Fibroblast of mammary gland (primary cell): Measurements from ENCODE around the gene DNAAF1.

Experiments
- DNase-seq: peaks from one replicate; pipeline ENCODE4 v3.0.0-alpha.2; 2010; ENCODE audit warnings: low read depth
- H3K4me3 ChIP-seq: 2 replicates; pipeline ENCODE4 v1.5.1; 2011; ENCODE audit warnings: low read depth, mild to moderate bottlenecking, low read length, moderate library complexity; ENCODE audit not compliant: control insufficient read depth
- TF ChIP-seq, protein P1 (sequence below): conservative IDR thresholded peaks from 2 replicates; pipeline ENCODE4 v1.5.1; 2011; ENCODE audit warnings: low read depth, low read length, inconsistent platforms; ENCODE audit not compliant: control insufficient read depth, insufficient read depth

Gene DNAAF1

DNA sequence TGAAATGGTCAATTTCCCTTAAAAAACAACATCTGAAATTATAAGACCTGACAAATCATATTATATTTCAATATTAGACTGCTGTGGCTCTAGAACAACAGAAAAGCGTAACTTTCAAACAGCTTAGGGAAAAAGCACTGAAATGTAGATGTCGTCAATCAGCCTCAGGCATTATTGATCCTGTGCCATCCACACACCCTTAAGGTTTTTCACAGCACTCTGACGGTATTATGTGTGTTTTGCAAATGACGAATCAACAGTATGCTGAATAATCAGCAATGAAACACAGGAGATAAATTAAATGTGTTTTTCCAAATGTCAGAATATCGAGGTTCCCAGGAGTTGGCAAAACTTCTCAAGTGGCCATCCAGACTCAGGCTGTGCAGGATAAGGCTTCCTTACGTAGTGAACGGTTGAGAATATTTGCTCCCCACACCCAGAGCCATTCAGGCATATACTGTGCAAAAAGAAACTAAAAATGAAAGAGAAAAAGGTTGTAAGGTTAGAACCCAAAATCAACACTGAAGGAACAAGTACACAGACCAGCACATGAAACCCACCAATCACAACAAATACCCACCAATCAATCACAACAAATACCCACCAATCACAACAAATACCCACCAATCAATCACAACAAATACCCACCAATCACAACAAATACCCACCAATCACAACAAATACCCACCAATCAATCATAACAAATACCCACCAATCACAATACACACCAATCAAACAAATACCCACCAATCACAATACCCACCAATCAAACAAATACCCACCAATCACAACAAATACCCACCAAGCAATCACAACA lies 20.6 kb upstream of the DNAAF1 start:
- H3K4me3 ChIP-seq, result no peak overlapping the region
- DNase-seq, result no peak
- TF ChIP-seq, protein P1, sequence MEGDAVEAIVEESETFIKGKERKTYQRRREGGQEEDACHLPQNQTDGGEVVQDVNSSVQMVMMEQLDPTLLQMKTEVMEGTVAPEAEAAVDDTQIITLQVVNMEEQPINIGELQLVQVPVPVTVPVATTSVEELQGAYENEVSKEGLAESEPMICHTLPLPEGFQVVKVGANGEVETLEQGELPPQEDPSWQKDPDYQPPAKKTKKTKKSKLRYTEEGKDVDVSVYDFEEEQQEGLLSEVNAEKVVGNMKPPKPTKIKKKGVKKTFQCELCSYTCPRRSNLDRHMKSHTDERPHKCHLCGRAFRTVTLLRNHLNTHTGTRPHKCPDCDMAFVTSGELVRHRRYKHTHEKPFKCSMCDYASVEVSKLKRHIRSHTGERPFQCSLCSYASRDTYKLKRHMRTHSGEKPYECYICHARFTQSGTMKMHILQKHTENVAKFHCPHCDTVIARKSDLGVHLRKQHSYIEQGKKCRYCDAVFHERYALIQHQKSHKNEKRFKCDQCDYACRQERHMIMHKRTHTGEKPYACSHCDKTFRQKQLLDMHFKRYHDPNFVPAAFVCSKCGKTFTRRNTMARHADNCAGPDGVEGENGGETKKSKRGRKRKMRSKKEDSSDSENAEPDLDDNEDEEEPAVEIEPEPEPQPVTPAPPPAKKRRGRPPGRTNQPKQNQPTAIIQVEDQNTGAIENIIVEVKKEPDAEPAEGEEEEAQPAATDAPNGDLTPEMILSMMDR, result no peak

DNA sequence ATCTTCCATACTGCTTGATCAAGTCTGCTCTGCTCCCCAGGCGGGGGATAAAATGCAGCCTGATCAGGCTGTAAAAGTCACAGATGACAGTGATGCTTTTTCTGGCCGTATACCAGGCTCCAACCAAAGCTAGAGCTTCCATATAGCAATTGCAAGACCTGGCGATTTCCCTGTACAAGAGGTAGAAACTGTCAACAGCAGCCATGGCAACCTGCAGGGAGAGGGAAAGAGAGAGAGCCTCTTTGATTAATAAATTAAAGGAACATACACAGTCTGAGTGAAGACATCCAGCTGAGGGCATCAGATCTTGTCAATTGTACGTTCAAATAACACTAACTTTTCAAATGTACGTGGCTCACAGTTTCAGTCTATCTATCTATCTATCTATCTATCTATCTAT lies 14.0 kb upstream of the DNAAF1 start:
- TF ChIP-seq, protein P1, result no peak
- H3K4me3 ChIP-seq, result no peak overlapping the region
- no peak for DNase-seq

GRCh38 chr16:84132527-84133285 lies 12.4 kb upstream of the DNAAF1 start:
- DNase-seq, result no peak
- no peak overlapping the region for H3K4me3 ChIP-seq
- TF ChIP-seq, protein P1, result no peak

GRCh38 chr16:84136331-84137125 lies 8.6 kb upstream of the DNAAF1 start:
- no peak for DNase-seq
- TF ChIP-seq, protein P1, result no peak
- no peak overlapping the region for H3K4me3 ChIP-seq

- DNase-seq, result no peak
- no peak overlapping the region for H3K4me3 ChIP-seq
- TF ChIP-seq, protein P1, result no peak
Measured at GRCh38 chr16:84137287-84137686, 7.8 kb upstream of the DNAAF1 start.

DNA sequence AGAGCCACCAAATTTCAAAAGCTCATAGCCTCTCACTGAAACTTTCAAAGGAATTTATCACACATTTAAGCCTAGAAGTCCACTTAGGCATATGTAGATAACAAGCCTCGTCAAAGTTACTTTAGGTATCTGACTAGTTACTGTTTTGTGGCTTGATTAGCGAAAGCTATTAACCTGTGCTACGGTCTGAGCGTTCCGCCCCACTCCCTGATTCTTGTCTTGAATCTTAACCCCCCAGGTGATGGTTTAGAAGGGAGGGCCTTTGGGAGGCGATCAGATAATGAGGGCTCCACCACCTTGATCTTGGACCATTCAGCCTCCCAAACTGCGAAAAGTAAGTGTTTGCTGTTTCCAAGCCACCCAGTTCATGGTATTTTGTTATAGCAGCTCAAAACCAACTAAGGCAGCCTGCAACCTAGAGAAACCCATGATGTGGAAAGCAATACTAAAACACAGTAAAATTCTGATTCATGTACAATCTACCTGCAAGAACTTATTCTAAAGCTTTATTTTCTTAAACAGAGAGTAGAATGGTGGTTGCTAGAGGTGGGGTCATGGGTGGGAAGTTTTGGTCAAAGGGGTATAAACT lies 7.2 kb upstream of the DNAAF1 start:
- no peak for DNase-seq
- no peak overlapping the region for H3K4me3 ChIP-seq
- TF ChIP-seq, protein P1, result no peak
